HG03039 (cell line): ENCODE data around the gene PLAGL2.
"Not testable (repeated sequence)": the region's sequence is repeated elsewhere in the genome, so short reads cannot be mapped to it uniquely, and the experiment has no call there.

Source experiments
- ATAC-seq: cut with Tn5 transposase; IDR thresholded peaks from one replicate; pipeline ENCODE4 v1.9.1; 2021; ENCODE audit warnings: mild to moderate bottlenecking, moderate library complexity; ENCODE audit not compliant: unreplicated experiment

PLAGL2 gene

GRCh38 chr20:32204205-32205109 is 3.1 kb downstream of the PLAGL2 start:
- ATAC-seq, result no peak

- no peak for ATAC-seq
Measured at GRCh38 chr20:32203356-32204204, 4.0 kb downstream of the PLAGL2 start.

- ATAC-seq, result no peak
Measured at GRCh38 chr20:32201977-32202363, 5.6 kb downstream of the PLAGL2 start.

GRCh38 chr20:32201296-32201976 is 6.1 kb downstream of the PLAGL2 start:
- ATAC-seq, result no peak

- no peak for ATAC-seq
Measured at GRCh38 chr20:32199006-32199405, 8.5 kb downstream of the PLAGL2 start.

- ATAC-seq, result not testable (repeated sequence)
Measured at GRCh38 chr20:32197136-32197535, 10.4 kb downstream of the PLAGL2 start.

GRCh38 chr20:32196613-32197012 is 10.9 kb downstream of the PLAGL2 start:
- ATAC-seq, result not testable (repeated sequence)

- no peak for ATAC-seq
Measured at GRCh38 chr20:32195581-32195980, 12.0 kb downstream of the PLAGL2 start.

GRCh38 chr20:32193996-32194395 is 13.5 kb downstream of the PLAGL2 start:
- no peak for ATAC-seq

GRCh38 chr20:32193336-32193735 is 14.2 kb downstream of the PLAGL2 start:
- ATAC-seq, result not testable (repeated sequence)

GRCh38 chr20:32192698-32193097 is 14.8 kb downstream of the PLAGL2 start:
- no peak for ATAC-seq

GRCh38 chr20:32191873-32192272 is 15.7 kb downstream of the PLAGL2 start:
- ATAC-seq, result no peak

GRCh38 chr20:32191422-32191821 is 16.1 kb downstream of the PLAGL2 start:
- no peak for ATAC-seq

- no peak for ATAC-seq
Measured at GRCh38 chr20:32190616-32191415, 16.7 kb downstream of the PLAGL2 start.

- no peak for ATAC-seq
Measured at GRCh38 chr20:32189691-32190615, 17.6 kb downstream of the PLAGL2 start.

GRCh38 chr20:32189123-32189410 is 18.5 kb downstream of the PLAGL2 start:
- no peak for ATAC-seq

GRCh38 chr20:32188376-32189122 is 19.0 kb downstream of the PLAGL2 start:
- ATAC-seq, result no peak

GRCh38 chr20:32186506-32186905 is 21.0 kb downstream of the PLAGL2 start:
- ATAC-seq, result no peak
